SK-N-SH treated with all-trans-retinoic acid at 6 μM for 48 hours (cell line): Measurements from ENCODE around the gene BOLA3.
"Not testable (repeated sequence)": the region's sequence is repeated elsewhere in the genome, so short reads cannot be mapped to it uniquely, and the experiment has no call there.

ENCODE experiments used
- ATAC-seq: fragments of 200-7000 bp; cut with Tn5 transposase; 3 replicates; pipeline ENCODE4 v1.9.1; 2020; ENCODE audit warnings: mild to moderate bottlenecking, moderate library complexity
- ARNTL ChIP-seq: fragments of 450-650 bp; formaldehyde crosslinking; IDR thresholded peaks from 2 replicates; pipeline ENCODE4 v1.5.0; 2020; ENCODE audit warnings: low read depth, mild to moderate bottlenecking, moderate library complexity, borderline replicate concordance
- BACH2 ChIP-seq: fragments of 250-450 bp; sonication (Bioruptor Pico); IDR thresholded peaks from 2 replicates; pipeline ENCODE4 v1.9.0; 2021; ENCODE audit warnings: mild to moderate bottlenecking, borderline replicate concordance
- CREB5 ChIP-seq: fragments of 250-450 bp; sonication (Bioruptor Pico); IDR thresholded peaks from 2 replicates; pipeline ENCODE4 v1.5.1; 2020; ENCODE audit warnings: low read depth, mild to moderate bottlenecking, moderate library complexity
- CSDC2 ChIP-seq: fragments of 250-450 bp; sonication (Bioruptor Pico); IDR thresholded peaks from 2 replicates; pipeline ENCODE4 v1.5.0; 2020; ENCODE audit warnings: mild to moderate bottlenecking, moderate library complexity
- ESRRG ChIP-seq: fragments of 250-450 bp; sonication (Bioruptor Pico); IDR thresholded peaks from 2 replicates; pipeline ENCODE4 v1.6.1; 2021; ENCODE audit warnings: mild to moderate bottlenecking
- GLIS3 ChIP-seq: fragments of 250-450 bp; sonication (Bioruptor Pico); IDR thresholded peaks from 2 replicates; pipeline ENCODE4 v1.5.0; 2020; ENCODE audit warnings: mild to moderate bottlenecking, moderate library complexity
- ISL1 ChIP-seq: fragments of 250-450 bp; sonication (Bioruptor Pico); IDR thresholded peaks from 2 replicates; pipeline ENCODE4 v2.1.2; 2022; ENCODE audit warnings: mild to moderate bottlenecking, moderate library complexity
- OSR1 ChIP-seq: fragments of 250-450 bp; sonication (Bioruptor Pico); IDR thresholded peaks from 2 replicates; pipeline ENCODE4 v1.8.0; 2022; ENCODE audit warnings: moderate library complexity, mild to moderate bottlenecking, inconsistent platforms
- PPARA ChIP-seq: fragments of 250-450 bp; sonication (Bioruptor Pico); IDR thresholded peaks from 2 replicates; pipeline ENCODE4 v1.5.0; 2020; ENCODE audit warnings: mild to moderate bottlenecking, borderline replicate concordance
- SNAI2 ChIP-seq: fragments of 250-450 bp; sonication (Bioruptor Pico); IDR thresholded peaks from 2 replicates; pipeline ENCODE4 v1.5.0; 2020; ENCODE audit warnings: mild to moderate bottlenecking, moderate library complexity
- TCF4 ChIP-seq: fragments of 250-450 bp; sonication (Bioruptor Pico); IDR thresholded peaks from 2 replicates; pipeline ENCODE4 v1.8.0; 2021; ENCODE audit warnings: mild to moderate bottlenecking, moderate library complexity, borderline replicate concordance
- TOX ChIP-seq: fragments of 250-450 bp; sonication (Bioruptor Pico); IDR thresholded peaks from 2 replicates; pipeline ENCODE4 v1.8.0; 2021; ENCODE audit warnings: mild to moderate bottlenecking, moderate library complexity, borderline replicate concordance
- ZFP3 ChIP-seq: fragments of 250-450 bp; sonication (Bioruptor Pico); IDR thresholded peaks from 2 replicates; pipeline ENCODE4 v1.5.0; 2020; ENCODE audit warnings: mild to moderate bottlenecking, moderate library complexity
- ZFP30 ChIP-seq: fragments of 450-650 bp; formaldehyde crosslinking; IDR thresholded peaks from 2 replicates; pipeline ENCODE4 v1.5.0; 2022; ENCODE audit warnings: mild to moderate bottlenecking, moderate library complexity
- ZNF70 ChIP-seq: fragments of 450-650 bp; formaldehyde crosslinking; IDR thresholded peaks from 2 replicates; pipeline ENCODE4 v1.5.0; 2020; ENCODE audit warnings: mild to moderate bottlenecking, moderate library complexity
- ZNF8 ChIP-seq: fragments of 450-650 bp; formaldehyde crosslinking; IDR thresholded peaks from 2 replicates; pipeline ENCODE4 v1.5.0; 2020; ENCODE audit warnings: mild to moderate bottlenecking, moderate library complexity
- TF ChIP-seq, protein P1 (sequence below): fragments of 250-450 bp; sonication (Bioruptor Pico); IDR thresholded peaks from 2 replicates; pipeline ENCODE4 v1.8.0; 2021; ENCODE audit warnings: low read depth, mild to moderate bottlenecking, moderate library complexity, borderline replicate concordance
- TF ChIP-seq, protein P2 (sequence below): fragments of 250-450 bp; sonication (Bioruptor Pico); IDR thresholded peaks from 2 replicates; pipeline ENCODE4 v1.8.0; 2020; ENCODE audit warnings: mild to moderate bottlenecking, moderate library complexity, borderline replicate concordance

BOLA3 gene

GRCh38 chr2:74093426-74093825, 54.3 kb downstream of the BOLA3 start:
- ATAC-seq: no peak
- TF ChIP-seq, protein P1, sequence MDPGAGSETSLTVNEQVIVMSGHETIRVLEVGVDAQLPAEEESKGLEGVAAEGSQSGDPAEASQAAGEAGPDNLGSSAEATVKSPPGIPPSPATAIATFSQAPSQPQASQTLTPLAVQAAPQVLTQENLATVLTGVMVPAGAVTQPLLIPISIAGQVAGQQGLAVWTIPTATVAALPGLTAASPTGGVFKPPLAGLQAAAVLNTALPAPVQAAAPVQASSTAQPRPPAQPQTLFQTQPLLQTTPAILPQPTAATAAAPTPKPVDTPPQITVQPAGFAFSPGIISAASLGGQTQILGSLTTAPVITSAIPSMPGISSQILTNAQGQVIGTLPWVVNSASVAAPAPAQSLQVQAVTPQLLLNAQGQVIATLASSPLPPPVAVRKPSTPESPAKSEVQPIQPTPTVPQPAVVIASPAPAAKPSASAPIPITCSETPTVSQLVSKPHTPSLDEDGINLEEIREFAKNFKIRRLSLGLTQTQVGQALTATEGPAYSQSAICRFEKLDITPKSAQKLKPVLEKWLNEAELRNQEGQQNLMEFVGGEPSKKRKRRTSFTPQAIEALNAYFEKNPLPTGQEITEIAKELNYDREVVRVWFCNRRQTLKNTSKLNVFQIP: no peak
- TF ChIP-seq ZNF8 (CRISPR knock-in tag) (no peak), CREB5 (CRISPR knock-in tag) (no peak), ZFP30 (CRISPR knock-in tag) (no peak), GLIS3 (CRISPR knock-in tag) (no peak), ESRRG (CRISPR knock-in tag) (no peak), ZNF70 (CRISPR knock-in tag) (no peak), ZFP3 (no peak), OSR1 (no peak), ISL1 (CRISPR knock-in tag) (no peak), BACH2 (CRISPR knock-in tag) (no peak), SNAI2 (CRISPR knock-in tag) (no peak)
- TF ChIP-seq, protein P2, sequence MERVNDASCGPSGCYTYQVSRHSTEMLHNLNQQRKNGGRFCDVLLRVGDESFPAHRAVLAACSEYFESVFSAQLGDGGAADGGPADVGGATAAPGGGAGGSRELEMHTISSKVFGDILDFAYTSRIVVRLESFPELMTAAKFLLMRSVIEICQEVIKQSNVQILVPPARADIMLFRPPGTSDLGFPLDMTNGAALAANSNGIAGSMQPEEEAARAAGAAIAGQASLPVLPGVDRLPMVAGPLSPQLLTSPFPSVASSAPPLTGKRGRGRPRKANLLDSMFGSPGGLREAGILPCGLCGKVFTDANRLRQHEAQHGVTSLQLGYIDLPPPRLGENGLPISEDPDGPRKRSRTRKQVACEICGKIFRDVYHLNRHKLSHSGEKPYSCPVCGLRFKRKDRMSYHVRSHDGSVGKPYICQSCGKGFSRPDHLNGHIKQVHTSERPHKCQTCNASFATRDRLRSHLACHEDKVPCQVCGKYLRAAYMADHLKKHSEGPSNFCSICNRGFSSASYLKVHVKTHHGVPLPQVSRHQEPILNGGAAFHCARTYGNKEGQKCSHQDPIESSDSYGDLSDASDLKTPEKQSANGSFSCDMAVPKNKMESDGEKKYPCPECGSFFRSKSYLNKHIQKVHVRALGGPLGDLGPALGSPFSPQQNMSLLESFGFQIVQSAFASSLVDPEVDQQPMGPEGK (CRISPR knock-in tag): no peak

DNA sequence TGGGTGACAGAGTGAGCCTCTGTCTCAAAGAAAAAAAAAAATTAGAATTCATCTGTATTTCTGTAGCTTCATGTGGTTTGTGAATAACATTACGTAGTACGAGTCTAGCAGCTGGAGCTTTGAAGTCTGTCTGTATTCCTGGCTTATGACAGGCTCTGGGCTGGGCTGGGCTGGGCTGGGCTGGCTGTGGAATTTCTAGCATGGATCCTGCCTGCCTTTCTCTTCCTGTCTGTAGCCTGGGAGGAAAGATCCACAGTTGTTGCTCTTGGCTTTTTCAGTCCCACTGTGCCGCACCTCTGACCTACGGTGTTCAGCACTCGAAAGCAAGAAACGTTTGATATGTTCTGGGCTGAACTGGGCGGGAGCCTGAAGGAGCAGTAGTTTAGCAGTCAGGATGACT, 55.4 kb downstream of the BOLA3 start:
- TF ChIP-seq SNAI2 (CRISPR knock-in tag): no peak
- ATAC-seq: no peak

DNA sequence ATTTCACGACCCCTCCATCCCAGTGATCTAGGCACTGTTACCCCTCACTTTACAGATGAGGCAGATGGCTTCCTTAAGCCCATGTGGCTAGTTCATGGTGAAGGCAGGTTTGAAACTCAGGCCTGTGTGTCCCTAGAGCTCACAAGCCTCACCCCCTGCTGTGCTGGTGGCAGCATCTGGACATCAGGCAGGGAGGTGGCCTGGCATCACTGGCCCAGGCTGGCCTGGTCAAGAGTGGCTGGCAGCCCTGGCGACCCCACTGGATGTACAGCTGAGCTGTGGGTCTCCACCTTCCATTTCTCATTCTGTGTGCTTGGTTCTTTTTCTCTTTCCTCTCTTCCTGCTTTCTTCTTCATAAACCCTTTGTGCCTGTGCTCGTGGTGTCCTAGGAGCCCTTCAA, 56.3 kb downstream of the BOLA3 start:
- TF ChIP-seq BACH2 (CRISPR knock-in tag) (no peak), ARNTL (no peak), ESRRG (CRISPR knock-in tag) (no peak), ZFP3 (no peak), TOX (CRISPR knock-in tag) (no peak), ZNF8 (CRISPR knock-in tag) (no peak), ISL1 (CRISPR knock-in tag) (no peak), TCF4 (CRISPR knock-in tag) (no peak), SNAI2 (CRISPR knock-in tag) (no peak), CSDC2 (CRISPR knock-in tag) (no peak), OSR1 (no peak)
- ATAC-seq: no peak

GRCh38 chr2:74089816-74090745, 57.6 kb downstream of the BOLA3 start:
- no peak for TF ChIP-seq ESRRG (CRISPR knock-in tag)
- TF ChIP-seq PPARA (CRISPR knock-in tag): no peak
- no peak for TF ChIP-seq SNAI2 (CRISPR knock-in tag)
- TF ChIP-seq BACH2 (CRISPR knock-in tag): no peak
- no peak for TF ChIP-seq ZFP30 (CRISPR knock-in tag)
- TF ChIP-seq, protein P2 (CRISPR knock-in tag): no peak
- no peak for ATAC-seq

GRCh38 chr2:74088676-74089075, 59.0 kb downstream of the BOLA3 start:
- not testable (repeated sequence) for ATAC-seq
